Measurements from ENCODE around the gene PCDHA9.

DNA sequence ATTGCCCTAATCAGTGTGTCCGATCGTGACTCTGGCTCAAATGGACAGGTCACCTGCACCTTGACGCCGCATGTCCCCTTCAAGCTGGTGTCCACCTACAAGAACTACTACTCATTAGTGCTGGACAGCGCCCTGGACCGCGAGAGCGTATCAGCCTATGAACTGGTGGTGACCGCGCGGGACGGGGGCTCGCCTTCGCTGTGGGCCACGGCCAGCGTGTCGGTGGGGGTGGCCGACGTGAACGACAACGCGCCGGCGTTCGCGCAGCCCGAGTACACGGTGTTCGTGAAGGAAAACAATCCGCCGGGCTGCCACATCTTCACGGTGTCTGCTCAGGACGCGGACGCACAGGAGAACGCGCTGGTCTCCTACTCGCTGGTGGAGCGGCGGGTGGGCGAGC is 35.2 kb downstream of the PCDHA9 start:
- no peak for TF ChIP-seq POLR2A (IDR thresholded peaks at IDR 0.05)
- TF ChIP-seq, protein P1, sequence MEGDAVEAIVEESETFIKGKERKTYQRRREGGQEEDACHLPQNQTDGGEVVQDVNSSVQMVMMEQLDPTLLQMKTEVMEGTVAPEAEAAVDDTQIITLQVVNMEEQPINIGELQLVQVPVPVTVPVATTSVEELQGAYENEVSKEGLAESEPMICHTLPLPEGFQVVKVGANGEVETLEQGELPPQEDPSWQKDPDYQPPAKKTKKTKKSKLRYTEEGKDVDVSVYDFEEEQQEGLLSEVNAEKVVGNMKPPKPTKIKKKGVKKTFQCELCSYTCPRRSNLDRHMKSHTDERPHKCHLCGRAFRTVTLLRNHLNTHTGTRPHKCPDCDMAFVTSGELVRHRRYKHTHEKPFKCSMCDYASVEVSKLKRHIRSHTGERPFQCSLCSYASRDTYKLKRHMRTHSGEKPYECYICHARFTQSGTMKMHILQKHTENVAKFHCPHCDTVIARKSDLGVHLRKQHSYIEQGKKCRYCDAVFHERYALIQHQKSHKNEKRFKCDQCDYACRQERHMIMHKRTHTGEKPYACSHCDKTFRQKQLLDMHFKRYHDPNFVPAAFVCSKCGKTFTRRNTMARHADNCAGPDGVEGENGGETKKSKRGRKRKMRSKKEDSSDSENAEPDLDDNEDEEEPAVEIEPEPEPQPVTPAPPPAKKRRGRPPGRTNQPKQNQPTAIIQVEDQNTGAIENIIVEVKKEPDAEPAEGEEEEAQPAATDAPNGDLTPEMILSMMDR (IDR thresholded peaks at IDR 0.05): no peak

Data from gastroesophageal sphincter (tissue), 3 donors.